NCI-H1417 (cell line): ENCODE measurements around the gene FOXJ3.

ENCODE experiments used
- DNase-seq, 3 experiments: peaks; one replicate each; lab custom pipeline; 2025; lab: John Stamatoyannopoulos, UW

FOXJ3 gene

DNA sequence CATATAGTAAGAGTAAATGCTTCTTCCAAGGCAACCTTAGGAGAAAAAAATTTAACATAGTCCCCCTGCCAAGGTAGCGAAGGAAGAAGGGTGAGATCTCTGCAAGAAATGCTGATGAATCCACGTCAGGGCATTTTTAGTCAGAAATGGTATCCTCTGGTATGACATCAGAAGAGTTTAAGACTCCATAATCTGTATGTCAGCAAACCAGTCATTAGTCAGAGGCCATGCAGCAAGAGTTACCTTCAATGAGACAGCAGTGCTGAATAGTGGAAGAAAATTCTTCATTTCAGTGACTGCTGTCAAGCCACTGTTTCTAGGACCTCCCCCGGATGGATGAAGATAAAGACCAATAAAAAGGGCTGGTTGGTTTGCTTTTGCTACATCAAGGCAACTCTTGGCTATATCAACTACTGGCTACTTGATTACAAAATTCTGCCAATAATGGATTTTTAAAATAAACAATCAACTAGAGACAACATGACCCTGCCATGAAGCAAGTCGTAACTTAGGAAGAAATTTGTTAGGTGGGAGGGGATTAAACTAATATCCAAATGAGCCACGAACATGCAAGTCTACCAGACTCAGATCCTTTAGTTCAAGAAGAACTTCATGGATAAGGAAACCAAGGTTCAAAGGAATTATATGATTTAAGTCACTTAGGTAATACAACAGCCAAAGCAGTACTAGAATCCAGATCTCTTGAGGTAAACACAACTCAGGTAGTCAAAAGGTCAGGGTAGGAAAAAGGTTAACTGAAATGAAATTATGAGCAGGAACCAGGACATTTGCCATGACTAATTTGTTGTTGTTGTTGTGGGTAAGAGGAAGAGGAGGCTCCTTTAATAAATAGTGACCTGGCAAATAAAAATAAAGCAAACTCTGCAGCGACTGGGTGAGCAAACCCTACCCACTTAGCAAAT is 144.8 kb downstream of the FOXJ3 start:
- no peak for DNase-seq

DNA sequence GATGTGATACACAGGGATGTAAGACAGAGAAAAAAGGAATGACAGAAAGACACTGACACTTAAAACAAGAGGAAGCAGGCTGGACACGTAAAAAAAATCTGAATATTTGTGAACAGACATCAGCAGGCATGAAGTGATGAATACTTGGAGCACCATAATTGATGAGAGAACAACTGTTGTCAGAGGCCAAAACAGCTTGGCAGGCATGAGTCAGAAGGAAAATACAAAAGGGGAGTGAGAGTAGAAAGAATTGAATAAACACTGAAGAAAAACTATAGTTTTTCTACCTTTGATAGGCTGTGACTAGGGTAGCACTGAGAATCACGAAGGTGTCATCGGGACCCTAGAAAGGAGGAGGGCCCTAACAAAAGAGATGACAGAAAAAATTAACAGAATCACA is 148.9 kb downstream of the FOXJ3 start:
- DNase-seq, result no peak

DNA sequence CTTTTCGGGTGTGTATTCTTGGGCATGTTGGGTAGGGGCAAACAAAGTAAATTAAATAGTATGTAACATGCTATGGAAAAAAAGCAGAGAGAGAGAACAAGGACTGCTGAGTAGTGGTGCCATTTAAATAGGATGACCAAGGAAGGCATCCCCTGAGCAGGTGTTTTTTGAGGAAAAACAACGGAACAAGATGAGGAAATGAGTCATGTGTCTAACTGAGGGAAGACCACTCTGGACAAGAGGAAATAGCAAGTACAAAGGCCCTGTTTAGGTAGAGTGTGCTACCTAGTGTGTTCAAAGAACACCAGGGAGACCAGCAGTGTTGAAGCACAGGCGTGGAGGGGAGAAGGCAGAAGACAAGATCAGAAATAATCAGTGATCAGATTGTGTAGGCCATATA is 150.4 kb downstream of the FOXJ3 start:
- DNase-seq, result no peak

DNA sequence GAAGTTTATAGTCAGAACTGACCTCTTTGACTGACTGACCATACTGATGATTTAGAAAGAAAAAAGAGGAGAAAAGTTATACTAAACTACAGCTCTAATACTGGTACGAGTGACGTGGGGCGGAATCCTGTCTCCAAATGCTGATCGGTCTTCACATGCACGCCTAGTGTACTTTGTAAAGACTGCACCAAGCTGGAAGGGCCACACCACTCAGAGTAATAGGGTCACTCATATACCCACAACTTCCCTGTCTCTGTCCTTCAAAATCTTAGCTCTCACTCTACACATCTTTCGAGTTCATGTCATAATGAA is 151.1 kb downstream of the FOXJ3 start:
- DNase-seq, result no peak

DNA sequence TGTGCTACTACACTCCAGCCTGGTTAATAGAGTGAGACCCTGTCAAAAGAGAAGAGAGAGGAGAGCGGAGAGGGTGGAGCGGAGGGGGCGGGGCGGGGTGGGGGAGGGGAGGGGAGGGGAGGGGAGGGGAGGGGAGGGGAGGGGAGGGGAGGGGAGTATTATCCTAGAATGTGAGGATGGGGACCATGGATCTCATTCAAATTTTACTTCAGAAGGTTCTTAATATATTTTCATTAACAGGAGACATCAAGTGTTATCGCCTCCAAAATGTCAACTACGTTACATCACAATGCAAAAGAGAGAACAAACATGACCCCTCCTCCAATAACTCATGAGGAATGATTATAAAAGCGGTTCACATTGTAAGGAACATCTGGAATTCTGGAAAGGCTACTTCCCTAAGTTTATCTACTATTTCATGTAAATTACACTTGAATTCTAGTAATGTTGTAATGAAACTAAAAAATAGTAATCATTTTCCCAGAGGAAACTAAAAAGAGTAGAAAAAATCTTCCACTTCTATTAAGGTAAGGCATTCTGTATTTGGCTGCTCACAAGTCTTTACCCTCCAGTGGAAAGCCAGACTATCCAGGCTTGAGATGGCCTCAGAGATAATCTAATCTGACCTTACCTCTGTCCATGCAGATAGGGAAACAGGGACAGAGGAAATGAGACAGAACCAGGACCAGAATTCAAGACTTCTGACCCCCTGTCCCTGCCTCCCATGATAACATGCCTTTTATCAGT is 151.7 kb downstream of the FOXJ3 start:
- DNase-seq, result no peak

DNA sequence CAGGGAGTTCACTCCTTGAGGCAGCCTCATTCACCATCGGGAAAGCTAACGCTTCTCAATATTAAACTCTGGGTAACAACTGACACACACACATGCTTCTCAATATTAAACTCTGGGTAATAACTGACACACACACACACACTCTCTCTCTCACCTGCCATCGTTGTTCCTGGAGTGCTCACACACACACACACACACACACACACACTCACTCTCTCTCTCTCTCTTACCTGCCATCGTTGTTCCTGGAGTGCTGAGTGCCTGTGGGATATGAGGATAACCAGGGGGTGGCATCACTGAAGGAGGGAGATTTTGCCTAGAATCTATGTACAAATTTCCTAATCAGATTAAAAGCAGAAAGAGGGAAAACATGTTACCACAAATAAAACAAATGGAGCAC is 153.3 kb downstream of the FOXJ3 start:
- no peak for DNase-seq

DNA sequence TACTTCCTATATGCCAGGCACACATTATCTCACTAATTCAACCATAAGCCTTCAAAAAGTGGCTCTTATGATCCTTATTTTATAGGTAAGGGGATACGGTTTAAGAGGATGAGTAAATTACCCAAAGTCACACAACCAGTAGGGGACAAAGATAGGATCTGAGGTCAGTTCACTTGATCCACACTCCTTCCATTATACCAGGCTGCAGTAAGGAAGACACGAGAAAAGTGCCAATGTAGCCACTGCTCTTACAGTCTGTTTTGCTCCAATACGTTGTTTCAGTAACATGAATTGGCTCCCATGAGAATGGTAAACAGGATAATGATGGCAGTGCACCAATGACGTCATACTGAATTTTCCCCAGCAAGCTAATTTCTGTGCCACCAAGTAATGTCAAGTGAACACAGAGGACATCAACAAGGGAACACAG is 155.1 kb downstream of the FOXJ3 start:
- DNase-seq, result peak in 1 of 3 experiments; percentile 28

DNA sequence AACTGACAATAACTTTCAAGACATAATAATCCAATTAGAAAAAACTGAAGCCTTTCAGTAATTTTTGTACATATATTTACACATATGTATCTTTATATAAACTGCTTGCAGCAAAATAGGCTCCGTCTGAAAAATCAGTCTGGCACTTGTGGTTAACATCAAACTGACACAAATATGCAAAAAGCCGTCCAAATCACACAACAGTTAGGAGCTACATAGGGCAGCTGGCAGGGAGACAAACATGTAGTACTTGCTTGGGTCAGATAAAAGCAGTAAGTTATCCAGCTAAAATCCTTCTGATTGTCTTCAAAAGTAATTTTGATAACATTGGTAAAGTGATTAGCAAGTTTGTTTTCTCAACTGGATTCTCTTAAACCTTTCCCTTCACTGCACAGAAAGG is 155.8 kb downstream of the FOXJ3 start:
- DNase-seq, result no peak

DNA sequence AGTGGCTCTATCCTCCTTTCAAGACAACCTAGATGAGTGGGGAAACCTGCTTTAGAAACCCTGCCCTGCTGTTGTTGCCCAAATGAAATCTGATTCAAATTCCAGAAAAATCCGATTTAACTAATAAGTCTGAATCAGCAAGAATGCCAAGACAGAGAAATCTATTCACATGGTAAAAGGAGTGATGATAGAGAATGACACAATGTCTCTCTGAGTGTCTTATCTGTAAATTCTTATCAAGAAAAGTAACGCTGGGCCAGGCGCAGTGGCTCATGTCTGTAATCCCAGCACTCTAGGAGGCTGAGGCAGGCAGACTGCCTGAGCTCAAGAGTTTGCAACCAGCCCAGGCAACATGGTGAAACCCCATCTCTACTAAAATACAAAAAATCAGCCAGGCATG is 156.8 kb downstream of the FOXJ3 start:
- DNase-seq, result no peak

DNA sequence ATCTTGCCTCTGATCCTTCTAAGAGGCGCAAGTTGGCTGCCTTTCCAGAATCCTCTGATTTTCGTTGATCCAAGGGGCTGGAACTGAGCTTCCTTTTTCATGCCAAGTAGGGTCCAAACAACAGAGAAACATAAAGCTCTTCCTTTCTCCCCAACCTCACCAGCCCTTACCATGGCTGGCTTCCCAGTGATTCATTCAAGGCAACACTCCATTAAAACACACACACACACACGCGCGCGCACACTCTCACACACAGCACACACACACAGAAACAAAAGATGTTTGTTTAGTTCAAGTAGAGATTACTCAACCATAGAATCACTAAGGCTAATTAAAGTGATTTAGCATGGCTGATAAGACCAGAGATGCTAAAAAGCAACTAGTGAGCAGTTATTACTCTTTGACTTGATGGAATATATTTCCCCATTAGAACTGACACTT is 157.5 kb downstream of the FOXJ3 start:
- peak; percentile 12 to 55 (median 23) for DNase-seq

DNA sequence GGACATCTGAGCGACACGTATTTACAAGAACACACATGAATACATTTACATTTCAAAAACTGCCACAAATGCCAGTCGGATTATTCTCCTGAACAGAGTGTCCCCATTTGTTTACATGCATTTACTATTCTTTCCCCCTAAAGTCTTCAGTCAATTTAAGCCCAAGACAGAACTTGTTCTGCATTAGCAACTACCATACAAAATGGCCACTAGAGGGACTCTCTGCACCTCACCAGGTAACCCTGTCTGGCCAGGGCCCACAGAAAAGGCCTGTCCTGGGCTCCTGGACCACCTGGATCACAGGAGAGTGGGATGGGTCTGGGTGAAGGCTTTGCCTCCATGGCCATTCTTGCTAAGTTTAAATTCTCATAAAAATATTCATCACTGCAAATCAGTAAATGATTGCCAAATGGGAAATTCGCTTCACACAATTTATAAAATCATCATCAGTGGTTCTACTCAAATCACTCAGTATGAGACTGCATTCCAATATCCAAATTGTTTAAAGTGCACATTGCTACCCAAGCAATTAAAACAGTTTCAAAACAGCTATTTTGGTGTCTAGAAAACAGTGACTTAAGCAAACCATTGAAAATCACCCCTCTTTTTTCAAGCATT is 158.0 kb downstream of the FOXJ3 start:
- DNase-seq, result peak; percentile 18 to 66 (median 23)

DNA sequence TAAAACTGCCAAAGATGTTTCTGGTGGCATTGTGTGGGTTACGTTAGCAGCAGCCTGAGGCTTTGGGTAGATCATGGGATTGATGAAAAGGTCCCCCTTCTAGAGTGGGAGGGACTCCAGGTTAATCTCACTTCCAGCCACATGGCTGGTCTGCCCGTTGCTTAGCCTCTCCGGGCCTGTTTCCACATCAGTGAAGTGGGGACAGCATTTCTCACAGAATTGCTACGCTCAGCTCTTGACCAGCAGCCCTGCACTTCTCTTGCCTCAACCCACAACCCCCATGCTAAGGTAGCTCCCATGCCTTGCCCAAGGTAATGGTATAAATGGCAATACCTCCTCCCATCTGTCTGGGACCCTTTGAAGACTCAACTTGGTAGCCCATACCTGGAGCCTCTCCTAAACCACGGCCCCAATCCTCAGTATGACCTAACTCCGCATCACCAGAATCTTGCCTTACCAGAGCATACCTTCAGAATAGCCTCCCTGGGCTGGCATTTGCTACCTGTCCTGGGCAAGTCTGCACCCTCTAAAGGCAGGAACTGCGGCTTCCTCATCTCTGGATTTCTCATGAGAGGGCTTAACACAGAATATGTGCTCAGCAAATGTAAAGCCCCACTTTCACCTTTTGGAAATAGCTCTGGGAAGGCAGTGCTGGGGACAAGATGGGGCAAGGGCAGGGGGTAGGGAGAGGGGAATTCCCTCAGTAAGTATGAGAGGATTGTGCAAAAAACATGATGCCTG is 159.6 kb downstream of the FOXJ3 start:
- DNase-seq, result no peak

DNA sequence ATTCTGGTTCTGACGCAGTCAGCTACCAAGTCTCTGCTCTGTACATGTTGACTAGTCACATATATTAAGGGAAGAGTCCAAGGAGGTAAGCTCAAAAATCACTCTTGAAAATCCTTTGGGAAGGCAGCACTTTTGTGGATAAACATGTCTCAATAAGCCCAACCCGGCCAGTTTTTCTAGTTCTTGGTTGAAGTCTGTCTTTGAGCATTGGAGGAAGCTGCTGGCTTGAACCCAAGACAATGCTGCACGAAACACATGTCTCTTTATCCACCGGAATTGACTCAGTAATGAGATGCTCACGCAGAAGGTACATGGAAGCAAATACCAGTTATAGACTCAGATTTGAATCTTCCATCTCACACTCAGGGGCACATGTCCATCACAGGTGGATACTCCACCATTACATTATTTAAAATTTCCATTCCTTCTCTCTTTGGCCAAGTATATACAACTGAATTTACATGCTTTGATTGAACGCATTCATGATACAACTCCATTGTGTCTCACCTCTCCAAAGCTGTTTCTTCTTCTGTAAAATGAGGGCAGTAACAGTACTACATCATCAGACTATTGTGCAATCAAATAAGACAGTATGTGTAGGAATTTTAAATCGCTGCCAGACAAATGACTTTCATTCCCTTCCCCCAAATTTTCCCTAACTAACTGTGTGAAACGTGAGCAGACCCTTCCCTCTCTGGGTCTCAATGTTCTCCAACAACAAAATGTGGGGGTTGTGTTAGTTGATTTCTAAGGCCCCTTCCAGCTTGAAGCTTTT is 160.9 kb downstream of the FOXJ3 start:
- DNase-seq, result no peak

DNA sequence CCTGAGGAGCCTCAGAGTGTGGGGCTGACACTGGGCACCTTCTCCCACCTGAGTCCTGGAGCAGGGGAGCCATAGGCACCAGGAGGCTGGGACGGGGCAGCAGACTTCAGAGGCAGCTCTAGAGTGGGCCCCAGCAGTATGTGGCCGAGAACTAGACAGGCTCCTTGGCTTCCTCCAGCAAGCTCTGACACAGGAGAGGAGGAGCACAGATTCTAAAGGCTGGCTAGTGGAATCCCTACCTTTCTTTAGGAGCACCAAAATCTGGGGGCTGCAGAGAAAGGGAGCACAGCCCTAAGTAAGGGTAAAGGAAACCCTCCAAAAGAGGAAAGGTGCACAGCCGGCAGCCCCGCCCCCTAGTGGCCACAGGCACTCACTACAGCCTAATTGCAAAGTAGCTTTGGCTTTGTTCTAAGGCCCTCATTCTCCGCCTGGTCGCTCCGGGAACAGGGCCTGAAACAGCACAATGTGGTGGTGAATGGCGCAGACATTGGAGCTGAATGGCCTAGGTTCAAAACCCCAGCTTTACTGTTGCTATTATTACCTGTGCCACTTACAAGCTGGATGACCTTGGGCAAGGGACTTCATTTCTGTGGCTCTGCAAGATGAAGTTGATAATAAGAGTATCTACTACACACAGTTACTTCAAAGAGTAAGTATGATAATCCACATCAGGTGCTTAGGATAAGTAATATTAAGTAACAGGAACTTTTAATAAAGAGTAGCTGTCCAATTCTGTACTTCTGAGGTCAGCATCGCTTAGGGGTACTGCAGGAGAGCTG is 161.7 kb downstream of the FOXJ3 start:
- peak; percentile 28 to 65 (median 41) for DNase-seq

DNA sequence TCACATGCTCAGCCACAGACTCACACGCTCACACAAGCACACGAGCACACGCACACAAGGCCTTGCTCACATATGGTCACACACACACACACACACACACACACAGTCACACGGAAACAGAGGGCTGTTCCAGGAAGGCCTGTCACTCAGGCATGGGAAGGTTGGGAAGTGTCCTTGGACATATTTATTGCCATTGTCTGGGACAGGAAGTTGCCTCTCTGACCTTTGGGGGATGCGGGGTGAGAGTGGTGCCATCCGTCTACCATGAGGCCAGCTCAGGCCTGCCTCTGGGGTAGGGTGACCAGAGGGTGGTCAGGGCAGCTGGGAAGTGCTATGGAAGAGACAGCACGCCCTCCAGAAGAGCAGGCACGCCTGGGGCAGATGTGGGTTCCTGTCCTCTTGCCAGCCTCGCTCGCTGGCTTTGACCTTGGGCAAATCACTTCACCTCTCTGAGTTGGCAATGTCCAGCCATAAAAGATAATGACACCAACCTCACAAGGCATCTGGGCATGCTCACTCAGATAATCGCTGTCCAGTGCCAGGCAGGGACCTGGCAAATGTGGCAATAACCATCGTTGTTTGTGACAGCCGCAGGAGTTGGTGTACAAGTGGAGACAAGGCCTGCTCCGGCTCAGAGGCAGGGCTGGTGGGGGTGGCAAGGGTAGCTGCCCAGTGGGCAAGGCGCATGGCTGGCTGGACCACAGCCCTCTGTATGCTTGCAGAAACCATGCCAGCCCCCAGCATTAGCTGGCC is 162.5 kb downstream of the FOXJ3 start:
- peak in 1 of 3 experiments; percentile 18 for DNase-seq

DNA sequence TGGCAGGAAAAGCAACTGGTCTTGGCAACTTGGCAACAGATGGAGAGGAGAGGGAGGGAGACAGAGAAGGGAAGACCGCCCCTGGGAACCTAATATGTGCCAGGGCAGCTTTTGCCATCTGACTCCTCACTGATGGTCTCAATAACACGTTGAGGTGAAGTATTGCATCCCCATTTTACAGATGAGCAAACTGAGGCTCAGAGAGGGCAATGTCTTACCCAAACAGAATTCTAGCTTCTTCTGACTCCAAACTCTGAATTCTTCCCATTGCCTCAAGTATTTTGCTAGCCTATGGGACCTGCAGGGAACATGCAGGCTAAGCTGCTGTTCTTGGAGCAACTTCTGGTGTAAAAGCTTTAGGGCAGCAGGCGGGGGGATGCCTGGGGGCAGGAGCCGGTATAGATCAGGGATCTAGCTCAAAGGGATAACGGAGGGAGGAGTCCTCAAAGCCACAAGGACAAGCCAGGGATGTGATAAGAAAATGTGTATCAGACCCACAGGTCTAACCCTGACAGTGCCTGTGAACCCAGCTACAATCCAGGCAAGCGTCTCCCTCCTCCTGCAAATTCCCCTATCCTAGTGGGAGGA is 163.3 kb downstream of the FOXJ3 start:
- DNase-seq, result no peak

DNA sequence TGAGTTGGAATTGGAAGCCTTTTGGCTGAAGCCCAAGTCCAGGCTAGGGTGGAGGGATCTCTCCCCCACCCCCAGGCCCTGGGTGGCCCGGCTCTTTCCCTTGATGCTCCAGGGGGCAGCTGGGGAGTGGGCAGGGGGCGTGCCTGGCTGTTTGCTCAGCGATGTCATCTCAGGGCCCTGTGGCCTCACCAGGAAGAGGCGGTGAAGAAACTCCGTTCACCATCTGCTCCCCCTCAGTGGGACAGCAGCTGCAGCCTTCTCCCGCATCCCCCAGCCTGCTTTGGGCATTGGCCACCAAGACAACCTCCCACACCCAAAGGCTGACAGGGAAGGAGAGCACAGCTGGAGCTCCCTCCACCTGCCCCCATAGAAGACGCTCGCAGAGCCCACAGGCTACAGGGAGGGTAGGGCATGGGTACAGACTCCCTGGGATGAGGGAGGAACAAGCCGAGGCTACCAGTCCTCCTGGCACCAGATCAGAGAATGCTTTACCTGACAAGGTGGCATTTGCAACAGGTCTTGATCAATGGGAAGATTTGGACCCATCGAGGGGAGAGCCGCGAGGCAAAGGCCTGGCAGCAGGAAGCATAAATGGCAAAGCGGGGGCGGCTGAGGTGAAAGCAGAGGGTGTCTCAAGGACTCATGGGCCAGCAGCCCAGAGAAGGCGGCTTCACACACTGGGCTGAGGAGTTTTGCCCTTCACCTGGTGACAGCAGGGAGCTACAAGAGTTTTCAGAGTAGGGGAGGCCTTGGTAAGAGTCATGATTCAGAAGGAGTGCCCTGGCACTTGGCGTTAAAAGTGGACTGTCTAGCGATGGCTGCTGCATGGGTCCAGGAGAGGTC is 164.0 kb downstream of the FOXJ3 start:
- peak in 2 of 3 experiments; percentile 17 to 43 for DNase-seq

DNA sequence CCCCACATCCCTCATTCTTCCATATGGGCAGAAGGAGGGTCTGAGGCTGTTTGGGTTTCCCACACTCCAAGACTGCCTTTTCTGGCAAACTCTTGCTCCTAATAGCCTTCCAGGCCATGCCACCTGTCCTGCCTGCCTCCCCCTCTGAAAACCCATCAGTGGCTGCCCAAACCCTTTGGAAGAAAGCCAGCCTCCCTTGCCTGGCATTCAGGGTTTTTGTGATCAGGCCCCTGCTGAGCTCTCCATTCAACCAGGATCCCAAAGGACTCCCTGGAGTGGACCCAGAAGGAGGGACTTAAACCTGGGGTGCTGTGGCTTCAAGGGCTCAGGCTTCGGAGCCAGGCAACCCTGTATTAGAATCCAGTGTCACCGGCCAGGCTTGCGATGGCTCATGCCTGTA is 166.3 kb downstream of the FOXJ3 start:
- DNase-seq, result peak in 1 of 3 experiments; percentile 40

DNA sequence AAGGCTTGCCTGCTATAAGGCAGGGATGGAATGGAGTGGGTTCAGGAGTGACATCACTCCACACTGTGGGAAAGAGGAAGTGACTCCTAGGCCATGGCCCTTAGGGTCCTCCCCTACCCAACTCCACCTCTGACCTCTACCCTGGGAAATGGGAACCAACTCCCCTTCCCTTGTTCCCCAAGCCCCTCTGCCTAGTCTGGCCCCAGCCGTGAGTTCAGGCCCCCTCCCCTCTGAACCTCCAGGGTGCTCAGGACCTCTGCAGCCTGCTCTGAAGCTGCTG is 166.7 kb downstream of the FOXJ3 start:
- no peak for DNase-seq
